SJSA1 (cell line): ENCODE data around the gene PTPRG. TPM values are rescaled to one million over a fixed set of nuclear protein-coding genes. Genes with fewer than 3 reads are reported as not detected.

Experiments used
- DNase-seq, 2 experiments: peaks; one replicate each; pipeline ENCODE4 v3.0.0-alpha.2; 2015 to 2020; ENCODE audit warnings: low spot score in 2 of 2, low read depth in 1 of 2
- H3K27ac ChIP-seq: fragments of 250-450 bp; sonication (Bioruptor Pico); 2 replicates; pipeline ENCODE4 v1.5.1; 2020; ENCODE audit warnings: mild to moderate bottlenecking, moderate library complexity
- H3K27me3 ChIP-seq: fragments of 250-450 bp; sonication (Bioruptor Pico); replicated peaks from 2 replicates; pipeline ENCODE4 v1.5.1; 2020; ENCODE audit warnings: mild to moderate bottlenecking, moderate library complexity
- H3K36me3 ChIP-seq: fragments of 250-450 bp; sonication (Bioruptor Pico); 2 replicates; pipeline ENCODE4 v1.5.1; 2020; ENCODE audit warnings: mild to moderate bottlenecking
- H3K4me1 ChIP-seq: fragments of 250-450 bp; sonication (Bioruptor Pico); replicated peaks from 2 replicates; pipeline ENCODE4 v1.6.1; 2021; ENCODE audit warnings: mild to moderate bottlenecking
- H3K4me3 ChIP-seq: fragments of 250-450 bp; sonication (Bioruptor Pico); 2 replicates; pipeline ENCODE4 v1.5.1; 2020; ENCODE audit warnings: mild to moderate bottlenecking
- H3K9me3 ChIP-seq: fragments of 250-450 bp; sonication (Bioruptor Pico); replicated peaks from 2 replicates; pipeline ENCODE4 v1.5.1; 2020; ENCODE audit warnings: mild to moderate bottlenecking
- total RNA-seq: library from RNA; depleted of rRNA; stranded (reverse); fragments of >200 nt; shearing (Covaris generic); gene quantifications from 2 replicates; pipeline ENCODE4 v1.2.3, GENCODE V29; 2014

Gene PTPRG
- total RNA-seq, 1 experiment from 2014 or later, result 18.5 TPM

- no peak for DNase-seq
- Histone ChIP-seq H3K4me1 (no peaks in the 10 kb centered on the region), H3K4me3 (no peak overlapping the region), H3K9me3 (no peaks in the 10 kb centered on the region), H3K27ac (no peak overlapping the region), H3K27me3 (no peaks in the 10 kb centered on the region), H3K36me3 (no peaks in the 10 kb centered on the region)
Observed at GRCh38 chr3:62073038-62073437, 511.7 kb downstream of the PTPRG start.

DNA sequence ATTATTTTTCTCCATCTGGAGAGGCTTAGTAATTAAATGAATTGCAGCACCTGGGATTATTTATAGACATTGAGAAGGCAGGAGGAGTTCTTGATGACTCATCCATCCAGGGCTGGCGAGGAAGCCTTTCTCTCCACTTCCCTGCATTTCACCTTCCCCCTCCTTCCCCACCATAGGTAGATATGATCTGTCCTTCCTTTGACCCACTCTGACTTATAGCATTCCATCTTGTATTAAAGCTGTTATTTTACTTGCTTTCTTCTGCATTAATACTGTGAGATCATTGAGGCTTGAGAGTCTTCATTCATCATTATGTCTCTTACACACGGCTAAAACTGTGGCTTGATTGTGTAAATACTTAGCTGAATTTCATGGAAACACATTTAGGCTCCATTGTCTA lies 523.2 kb downstream of the PTPRG start:
- Histone ChIP-seq H3K36me3 (no peaks in the 10 kb centered on the region), H3K4me1 (no peaks in the 10 kb centered on the region), H3K9me3 (no peaks in the 10 kb centered on the region), H3K27me3 (no peaks in the 10 kb centered on the region), H3K4me3 (no peak overlapping the region), H3K27ac (no peak overlapping the region)
- DNase-seq, result no peak

- no peak for DNase-seq
- Histone ChIP-seq H3K36me3 (no peaks in the 10 kb centered on the region), H3K9me3 (no peaks in the 10 kb centered on the region), H3K27ac (no peak overlapping the region), H3K27me3 (no peaks in the 10 kb centered on the region), H3K4me3 (no peak overlapping the region), H3K4me1 (no peaks in the 10 kb centered on the region)
Observed at GRCh38 chr3:62088472-62089104, 527.2 kb downstream of the PTPRG start.

DNA sequence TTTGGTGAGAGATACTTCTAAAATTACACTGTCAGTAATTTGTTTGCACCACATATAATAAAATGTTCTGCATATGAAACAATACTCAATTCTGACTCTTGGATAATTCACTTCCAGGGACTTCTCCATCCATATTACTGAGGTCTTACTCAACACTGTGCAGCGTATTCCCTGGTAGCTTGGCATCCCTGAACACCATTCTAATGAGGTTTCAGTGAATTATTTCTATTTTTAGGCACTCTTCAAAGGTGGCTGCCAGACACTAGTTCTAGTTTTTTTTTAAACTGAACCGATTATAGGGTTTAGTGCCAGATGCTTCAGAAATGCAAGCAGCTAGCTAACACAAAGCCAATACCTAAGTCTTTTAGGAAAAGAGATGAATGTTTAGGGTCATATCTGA lies 528.7 kb downstream of the PTPRG start:
- no peaks in the 10 kb centered on the region for H3K4me1 ChIP-seq
- H3K4me3 ChIP-seq, result no peak overlapping the region
- H3K27me3 ChIP-seq, result no peaks in the 10 kb centered on the region
- H3K36me3 ChIP-seq, result no peaks in the 10 kb centered on the region
- H3K27ac ChIP-seq, result no peak overlapping the region
- no peaks in the 10 kb centered on the region for H3K9me3 ChIP-seq
- no peak for DNase-seq

DNA sequence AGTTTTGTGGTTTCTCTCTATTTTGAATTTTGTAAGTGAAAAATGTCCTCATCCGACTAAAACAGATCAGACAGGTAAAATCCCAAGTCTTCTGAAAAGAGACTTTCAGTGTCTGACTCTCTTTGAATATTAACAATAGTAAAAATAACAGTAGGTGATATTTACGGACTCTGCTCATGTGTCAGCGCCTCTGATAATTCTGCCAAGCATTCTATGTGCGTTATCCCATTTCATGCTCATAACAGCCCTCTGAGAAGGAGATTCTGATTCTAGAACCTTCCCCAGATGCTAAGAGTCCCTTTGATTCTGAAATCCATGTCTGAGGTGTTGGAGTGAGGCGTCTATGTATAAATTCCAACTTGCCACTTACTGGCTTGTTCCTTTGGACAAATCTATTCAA lies 529.1 kb downstream of the PTPRG start:
- DNase-seq, result no peak
- no peaks in the 10 kb centered on the region for H3K27me3 ChIP-seq
- H3K9me3 ChIP-seq, result no peaks in the 10 kb centered on the region
- H3K4me1 ChIP-seq, result no peaks in the 10 kb centered on the region
- H3K36me3 ChIP-seq, result no peaks in the 10 kb centered on the region
- H3K27ac ChIP-seq, result no peak overlapping the region
- H3K4me3 ChIP-seq, result no peak overlapping the region

- Histone ChIP-seq H3K4me3 (no peak overlapping the region), H3K27ac (no peak overlapping the region), H3K36me3 (no peaks in the 10 kb centered on the region), H3K4me1 (no peaks in the 10 kb centered on the region), H3K27me3 (no peaks in the 10 kb centered on the region), H3K9me3 (no peaks in the 10 kb centered on the region)
- DNase-seq, result no peak
Observed at GRCh38 chr3:62093025-62093424, 531.7 kb downstream of the PTPRG start.

DNA sequence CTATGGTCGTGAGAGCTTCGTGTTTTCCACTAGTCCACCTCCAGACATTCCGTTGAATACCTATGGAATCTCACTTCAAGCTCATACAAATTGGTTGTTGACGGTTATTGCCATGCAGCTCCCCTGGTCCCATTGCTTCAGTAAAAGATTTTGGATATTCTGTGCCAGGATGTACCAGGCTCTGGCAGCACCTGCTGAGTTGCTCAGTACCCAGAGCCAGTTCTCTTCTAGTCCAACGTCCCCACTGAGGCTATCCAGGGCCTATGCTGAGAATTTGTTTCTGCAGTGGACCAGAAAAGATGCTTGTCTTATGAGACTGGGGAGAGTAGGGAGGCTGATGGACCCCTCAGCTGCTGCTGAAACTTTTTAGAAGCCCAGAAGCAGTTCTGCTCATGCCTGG lies 533.1 kb downstream of the PTPRG start:
- no peak for DNase-seq
- Histone ChIP-seq H3K9me3 (no peaks in the 10 kb centered on the region), H3K27me3 (no peaks in the 10 kb centered on the region), H3K27ac (no peak overlapping the region), H3K4me1 (no peaks in the 10 kb centered on the region), H3K4me3 (no peak overlapping the region), H3K36me3 (no peaks in the 10 kb centered on the region)

GRCh38 chr3:62095080-62095479 lies 533.7 kb downstream of the PTPRG start:
- Histone ChIP-seq H3K9me3 (no peaks in the 10 kb centered on the region), H3K27ac (no peak overlapping the region), H3K4me1 (no peaks in the 10 kb centered on the region), H3K27me3 (no peaks in the 10 kb centered on the region), H3K4me3 (no peak overlapping the region), H3K36me3 (no peaks in the 10 kb centered on the region)
- DNase-seq, result no peak

DNA sequence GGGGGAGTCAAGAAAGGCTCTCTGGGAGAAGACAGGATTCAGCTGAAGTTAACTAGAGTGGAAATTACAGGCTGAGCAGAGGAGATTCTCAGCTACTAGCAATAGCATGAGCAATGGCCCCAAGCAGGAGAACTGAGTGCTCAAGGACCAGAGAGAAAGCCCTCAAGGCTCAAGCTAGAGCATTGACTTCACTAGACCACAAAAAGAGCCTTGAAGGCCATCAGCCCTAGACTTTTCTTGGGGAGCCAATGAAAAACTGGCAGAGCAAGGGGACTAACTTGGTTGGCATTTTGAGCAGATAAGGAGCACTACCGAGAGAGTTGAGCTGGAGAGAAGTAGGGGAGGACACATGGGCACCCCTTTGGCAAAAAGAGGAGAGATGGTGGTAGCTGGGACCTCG lies 534.4 kb downstream of the PTPRG start:
- Histone ChIP-seq H3K4me1 (no peaks in the 10 kb centered on the region), H3K27ac (no peak overlapping the region), H3K9me3 (no peaks in the 10 kb centered on the region), H3K36me3 (no peaks in the 10 kb centered on the region), H3K4me3 (no peak overlapping the region), H3K27me3 (no peaks in the 10 kb centered on the region)
- no peak for DNase-seq

DNA sequence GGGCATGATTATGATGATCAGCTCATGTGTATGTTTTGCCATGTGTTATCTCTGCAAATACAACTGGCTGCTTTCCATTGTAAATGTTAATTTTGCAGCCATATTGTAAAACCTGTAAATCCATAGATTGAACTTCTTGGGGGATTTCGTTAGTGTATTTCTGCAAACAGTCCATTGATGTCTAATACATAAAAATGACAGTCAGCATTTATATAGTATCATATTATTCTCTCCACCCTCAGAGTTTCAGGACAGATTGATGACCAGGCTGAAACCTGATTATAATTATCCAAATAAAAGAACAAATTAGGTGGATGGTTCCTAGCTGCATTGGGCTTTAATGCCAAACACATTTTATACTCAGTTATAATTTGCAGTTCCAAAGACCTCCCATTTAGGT lies 535.1 kb downstream of the PTPRG start:
- Histone ChIP-seq H3K36me3 (no peaks in the 10 kb centered on the region), H3K4me1 (no peaks in the 10 kb centered on the region), H3K27ac (no peak overlapping the region), H3K9me3 (no peaks in the 10 kb centered on the region), H3K27me3 (no peaks in the 10 kb centered on the region), H3K4me3 (no peak overlapping the region)
- no peak for DNase-seq

GRCh38 chr3:62097121-62097520 lies 535.8 kb downstream of the PTPRG start:
- Histone ChIP-seq H3K27ac (no peak overlapping the region), H3K4me3 (no peak overlapping the region), H3K36me3 (no peaks in the 10 kb centered on the region), H3K27me3 (no peaks in the 10 kb centered on the region), H3K9me3 (no peaks in the 10 kb centered on the region), H3K4me1 (no peaks in the 10 kb centered on the region)
- DNase-seq, result no peak

GRCh38 chr3:62098646-62099365 lies 537.4 kb downstream of the PTPRG start:
- no peaks in the 10 kb centered on the region for H3K4me1 ChIP-seq
- no peak overlapping the region for H3K27ac ChIP-seq
- H3K9me3 ChIP-seq, result no peaks in the 10 kb centered on the region
- no peak overlapping the region for H3K4me3 ChIP-seq
- DNase-seq, result no peak
- no peaks in the 10 kb centered on the region for H3K27me3 ChIP-seq
- H3K36me3 ChIP-seq, result no peaks in the 10 kb centered on the region

GRCh38 chr3:62100282-62100989 lies 539.1 kb downstream of the PTPRG start:
- Histone ChIP-seq H3K27ac (no peak overlapping the region), H3K36me3 (no peaks in the 10 kb centered on the region), H3K4me3 (no peak overlapping the region), H3K4me1 (no peaks in the 10 kb centered on the region), H3K27me3 (no peaks in the 10 kb centered on the region), H3K9me3 (no peaks in the 10 kb centered on the region)
- DNase-seq, result no peak

GRCh38 chr3:62101488-62101887 lies 540.1 kb downstream of the PTPRG start:
- H3K4me3 ChIP-seq, result no peak overlapping the region
- no peaks in the 10 kb centered on the region for H3K36me3 ChIP-seq
- no peak overlapping the region for H3K27ac ChIP-seq
- no peaks in the 10 kb centered on the region for H3K4me1 ChIP-seq
- H3K27me3 ChIP-seq, result no peaks in the 10 kb centered on the region
- H3K9me3 ChIP-seq, result no peaks in the 10 kb centered on the region
- no peak for DNase-seq
